ENCODE results near the gene NGFR. TPM values are rescaled to one million over a fixed set of nuclear protein-coding genes. Genes with fewer than 3 reads are reported as not detected.

NGFR gene
- total RNA-seq, 2 experiments from 2014 or later = 0.10 to 1.1 TPM

- Histone ChIP-seq H3K4me2 (ENCODE audit: low read length) (no peak overlapping the region), H3K9me2 (ENCODE audit: insufficient read depth, low read length) (no peaks in the 10 kb centered on the region), H4K20me1 (ENCODE audit: insufficient read depth, low read length) (no peaks in the 10 kb centered on the region), H3K4me3 (ENCODE audit: low read depth, low read length, poor library complexity, severe bottlenecking) (no peak overlapping the region), H3K4me1 (ENCODE audit: insufficient read depth, low read length, poor library complexity, severe bottlenecking) (peaks cover 10% of the 10 kb centered on the region), H2AFZ (ENCODE audit: low read length) (no peak overlapping the region), H3K36me3 (ENCODE audit: insufficient read depth, low read length) (no peaks in the 10 kb centered on the region), H3K79me2 (ENCODE audit: insufficient read depth, low read depth, low read length) (no peaks in the 10 kb centered on the region), H3K27ac (ENCODE audit: low read depth, low read length, poor library complexity, severe bottlenecking) (no peak overlapping the region), H3K9me3 (ENCODE audit: low read length) (no peaks in the 10 kb centered on the region)
- TF ChIP-seq EZH2phosphoT487 (IDR thresholded peaks at IDR 0.05; ENCODE audit: borderline replicate concordance, low read depth, low read length) (no peak), CTCF (conservative IDR thresholded peaks at IDR 0.05; ENCODE audit: low read length) (no peak)
- intact Hi-C loops (cut with micrococcal nuclease; ENCODE audit: unreplicated experiment) = no loop called here
- no TSS peak for BruUV-seq (replicated peaks)
- DNase-seq (ENCODE audit: low spot score) = no peak
- POLR2A ChIA-PET = no interaction called here
- CTCF ChIA-PET (ENCODE audit: unreplicated experiment) = no interaction called here
Measured at GRCh38 chr17:49447628-49448302, 47.3 kb upstream of the NGFR start.

- Histone ChIP-seq H3K4me3 (ENCODE audit: low read depth, low read length, poor library complexity, severe bottlenecking) (no peak overlapping the region), H3K36me3 (ENCODE audit: insufficient read depth, low read length) (no peaks in the 10 kb centered on the region), H3K4me1 (ENCODE audit: insufficient read depth, low read length, poor library complexity, severe bottlenecking) (peaks cover 10% of the 10 kb centered on the region), H3K9me2 (ENCODE audit: insufficient read depth, low read length) (no peaks in the 10 kb centered on the region), H3K9me3 (ENCODE audit: low read length) (no peaks in the 10 kb centered on the region), H4K20me1 (ENCODE audit: insufficient read depth, low read length) (no peaks in the 10 kb centered on the region), H3K4me2 (ENCODE audit: low read length) (no peak overlapping the region), H2AFZ (ENCODE audit: low read length) (no peak overlapping the region), H3K79me2 (ENCODE audit: insufficient read depth, low read depth, low read length) (no peaks in the 10 kb centered on the region), H3K27ac (ENCODE audit: low read depth, low read length, poor library complexity, severe bottlenecking) (no peak overlapping the region)
- no peak for DNase-seq (ENCODE audit: low spot score)
- BruUV-seq (replicated peaks) = no TSS peak
- POLR2A ChIA-PET = no interaction called here
- TF ChIP-seq CTCF (conservative IDR thresholded peaks at IDR 0.05; ENCODE audit: low read length) (no peak), EZH2phosphoT487 (IDR thresholded peaks at IDR 0.05; ENCODE audit: borderline replicate concordance, low read depth, low read length) (no peak)
- CTCF ChIA-PET (ENCODE audit: unreplicated experiment) = no interaction called here
- intact Hi-C loops (cut with micrococcal nuclease; ENCODE audit: unreplicated experiment) = no loop called here
Measured at GRCh38 chr17:49450181-49450580, 44.9 kb upstream of the NGFR start.

- H3K9me3 ChIP-seq (ENCODE audit: low read length) = no peaks in the 10 kb centered on the region
- peaks cover 10% of the 10 kb centered on the region for H3K4me1 ChIP-seq (ENCODE audit: insufficient read depth, low read length, poor library complexity, severe bottlenecking)
- intact Hi-C loops (cut with micrococcal nuclease; ENCODE audit: unreplicated experiment) = no loop called here
- no peaks in the 10 kb centered on the region for H3K36me3 ChIP-seq (ENCODE audit: insufficient read depth, low read length)
- POLR2A ChIA-PET = no interaction called here
- TF ChIP-seq EZH2phosphoT487 (IDR thresholded peaks at IDR 0.05; ENCODE audit: borderline replicate concordance, low read depth, low read length) (no peak), CTCF (conservative IDR thresholded peaks at IDR 0.05; ENCODE audit: low read length) (no peak)
- CTCF ChIA-PET (ENCODE audit: unreplicated experiment) = interaction anchor here (0.6 kb wide), 1 partner anchor 59 kb away, joined by 3 read pairs; no protein-coding TSS in a partner anchor
- H3K79me2 ChIP-seq (ENCODE audit: insufficient read depth, low read depth, low read length) = no peaks in the 10 kb centered on the region
- H2AFZ ChIP-seq (ENCODE audit: low read length) = peak overlapping the region; percentile 55; the same call in 1 of the 2 replicates
- H3K9me2 ChIP-seq (ENCODE audit: insufficient read depth, low read length) = no peaks in the 10 kb centered on the region
- no peak overlapping the region for H3K27ac ChIP-seq (ENCODE audit: low read depth, low read length, poor library complexity, severe bottlenecking)
- DNase-seq (ENCODE audit: low spot score) = peak; percentile 34
- H3K4me3 ChIP-seq (ENCODE audit: low read depth, low read length, poor library complexity, severe bottlenecking) = no peak overlapping the region
- BruUV-seq (replicated peaks) = no TSS peak
- no peaks in the 10 kb centered on the region for H4K20me1 ChIP-seq (ENCODE audit: insufficient read depth, low read length)
- H3K4me2 ChIP-seq (ENCODE audit: low read length) = no peak overlapping the region
Measured at GRCh38 chr17:49450735-49451134, 44.4 kb upstream of the NGFR start.

Data from OCI-LY7 (cell line).